DMS 273 (cell line): ENCODE measurements around the gene LRMDA.

Experiments used
- DNase-seq: peaks from one replicate; lab custom pipeline; 2025; ENCODE audit not compliant: unreplicated experiment; lab: John Stamatoyannopoulos, UW

The LRMDA gene

GRCh38 chr10:76175533-76176165 lies 744.2 kb downstream of the LRMDA start:
- no peak for DNase-seq

DNA sequence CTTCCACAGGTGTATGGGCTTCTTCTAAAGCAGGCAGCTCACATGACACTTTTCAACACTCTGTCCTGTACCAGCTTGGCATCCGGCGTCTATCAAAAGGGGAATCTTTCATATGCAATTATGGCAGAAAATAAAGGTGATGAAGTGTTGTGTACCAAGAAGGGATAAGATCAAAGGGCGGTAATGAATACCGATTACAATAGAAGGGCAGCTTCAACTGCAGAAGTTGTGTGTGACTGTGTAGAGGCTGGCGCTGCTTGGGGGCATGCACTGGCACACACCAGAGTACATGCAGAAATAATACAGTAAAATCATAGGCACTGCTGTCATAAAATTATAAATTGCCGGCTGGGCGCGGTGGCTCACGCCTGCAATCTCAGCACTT lies 744.7 kb downstream of the LRMDA start:
- no peak for DNase-seq

- no peak for DNase-seq
Observed at GRCh38 chr10:76177936-76178335, 746.5 kb downstream of the LRMDA start.

- no peak for DNase-seq
Observed at GRCh38 chr10:76178532-76179292, 747.3 kb downstream of the LRMDA start.

DNA sequence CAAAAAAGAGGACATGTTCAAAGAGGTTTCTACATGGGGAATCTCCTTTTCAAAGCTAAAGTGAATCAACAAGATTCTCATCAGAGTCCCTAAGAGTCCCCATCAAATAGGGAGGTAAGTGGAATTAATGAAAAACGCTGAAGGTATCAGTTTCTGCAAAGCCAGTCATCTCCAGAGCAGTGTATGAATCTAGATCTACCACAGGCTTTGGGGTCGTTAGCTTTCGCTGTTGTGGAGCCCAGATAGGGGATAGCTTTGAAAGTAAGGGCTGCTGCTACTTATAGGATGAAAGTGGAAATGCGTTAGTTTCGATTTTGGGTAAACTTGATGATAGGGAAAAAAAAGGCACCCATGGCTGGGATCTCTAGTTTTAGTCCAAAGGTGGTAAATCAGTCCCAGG lies 748.4 kb downstream of the LRMDA start:
- no peak for DNase-seq

DNA sequence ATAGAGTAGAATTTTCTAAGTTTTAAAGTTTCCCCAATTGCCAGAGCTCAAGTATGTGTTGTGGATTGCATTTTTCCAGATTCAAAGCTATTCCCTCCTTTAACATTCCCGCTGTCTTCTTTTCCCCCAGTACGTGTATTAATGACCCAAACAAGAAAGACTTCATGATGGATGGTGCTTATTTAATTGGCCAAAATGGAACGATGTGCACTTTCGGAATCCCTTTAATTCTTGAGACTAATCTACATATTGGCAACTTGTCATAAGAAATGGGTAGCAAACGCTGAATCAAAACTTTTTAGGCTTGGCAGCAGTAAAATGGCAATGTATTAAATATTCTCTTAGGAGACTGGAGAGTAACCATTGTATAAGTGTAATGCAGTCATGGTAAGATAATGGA lies 753.2 kb downstream of the LRMDA start:
- no peak for DNase-seq

GRCh38 chr10:76185471-76186301 lies 754.3 kb downstream of the LRMDA start:
- DNase-seq, result no peak

GRCh38 chr10:76188216-76188615 lies 756.8 kb downstream of the LRMDA start:
- DNase-seq, result no peak

DNA sequence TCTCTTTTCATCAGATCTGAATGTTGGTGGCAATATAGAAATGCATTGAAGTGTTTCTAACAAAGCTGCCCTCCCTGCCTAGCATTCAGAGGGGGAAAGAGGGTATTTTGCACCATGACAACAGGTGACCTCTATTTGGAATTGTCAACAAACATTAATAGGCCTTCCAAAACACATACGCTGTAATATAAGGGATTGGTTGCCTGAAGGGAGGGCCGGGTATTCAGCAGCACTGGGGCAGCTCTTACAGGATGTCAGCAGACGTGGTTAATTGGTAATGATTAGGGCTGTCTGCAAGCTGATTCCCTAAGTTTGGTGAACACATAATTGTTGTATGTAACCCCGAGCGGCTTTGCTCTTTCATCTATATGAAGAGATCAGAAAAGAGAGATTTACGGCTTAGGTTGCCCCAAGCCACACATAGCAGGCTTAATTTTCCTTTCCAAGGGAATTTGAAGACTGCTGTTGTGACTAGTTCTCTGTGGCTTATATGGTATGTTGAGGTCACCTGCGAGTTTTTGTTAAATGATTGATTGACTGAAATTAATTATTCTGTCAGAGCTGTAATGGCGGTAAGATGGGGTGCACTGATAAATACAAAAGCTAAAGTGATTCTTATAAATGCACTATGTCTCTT lies 759.3 kb downstream of the LRMDA start:
- DNase-seq, result no peak

DNA sequence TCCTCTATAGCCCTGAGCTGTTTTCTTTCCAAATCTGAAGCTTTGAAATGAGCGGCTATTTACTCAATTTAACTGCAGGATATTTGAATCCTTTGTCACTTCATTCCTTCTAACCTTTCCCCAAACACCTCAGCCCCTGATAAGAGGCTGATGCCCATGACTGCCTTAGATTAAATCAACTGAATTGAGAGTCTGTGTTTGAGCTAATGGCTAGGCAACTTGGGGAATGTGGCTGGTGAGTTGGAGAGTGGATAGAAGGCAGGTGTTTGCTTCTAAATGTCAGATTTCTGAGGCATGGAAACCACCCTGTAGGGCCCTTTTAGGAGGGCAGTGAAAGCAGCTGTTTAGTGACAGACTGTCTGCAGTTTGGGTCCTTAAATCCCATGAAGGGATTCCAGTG lies 759.9 kb downstream of the LRMDA start:
- no peak for DNase-seq

DNA sequence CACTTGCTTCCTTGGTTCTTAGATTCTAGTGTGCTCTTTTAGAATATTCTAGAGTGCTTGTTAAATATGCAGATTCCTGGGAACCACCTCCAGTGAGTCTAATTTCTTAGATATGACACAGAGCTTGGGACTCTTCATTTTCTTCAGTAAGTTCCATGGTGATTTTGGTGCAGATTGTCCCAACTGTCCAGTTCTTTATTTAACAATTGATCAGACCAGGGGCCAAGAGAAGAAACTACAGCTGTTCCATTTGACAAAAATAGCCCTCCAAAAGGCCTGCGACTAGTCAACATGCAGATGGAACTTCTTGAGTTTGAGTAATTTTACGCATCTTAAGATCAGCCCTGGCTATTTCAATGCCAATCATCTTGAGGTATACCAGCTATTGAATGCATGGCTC lies 760.7 kb downstream of the LRMDA start:
- no peak for DNase-seq

- no peak for DNase-seq
Observed at GRCh38 chr10:76192694-76193320, 761.4 kb downstream of the LRMDA start.

DNA sequence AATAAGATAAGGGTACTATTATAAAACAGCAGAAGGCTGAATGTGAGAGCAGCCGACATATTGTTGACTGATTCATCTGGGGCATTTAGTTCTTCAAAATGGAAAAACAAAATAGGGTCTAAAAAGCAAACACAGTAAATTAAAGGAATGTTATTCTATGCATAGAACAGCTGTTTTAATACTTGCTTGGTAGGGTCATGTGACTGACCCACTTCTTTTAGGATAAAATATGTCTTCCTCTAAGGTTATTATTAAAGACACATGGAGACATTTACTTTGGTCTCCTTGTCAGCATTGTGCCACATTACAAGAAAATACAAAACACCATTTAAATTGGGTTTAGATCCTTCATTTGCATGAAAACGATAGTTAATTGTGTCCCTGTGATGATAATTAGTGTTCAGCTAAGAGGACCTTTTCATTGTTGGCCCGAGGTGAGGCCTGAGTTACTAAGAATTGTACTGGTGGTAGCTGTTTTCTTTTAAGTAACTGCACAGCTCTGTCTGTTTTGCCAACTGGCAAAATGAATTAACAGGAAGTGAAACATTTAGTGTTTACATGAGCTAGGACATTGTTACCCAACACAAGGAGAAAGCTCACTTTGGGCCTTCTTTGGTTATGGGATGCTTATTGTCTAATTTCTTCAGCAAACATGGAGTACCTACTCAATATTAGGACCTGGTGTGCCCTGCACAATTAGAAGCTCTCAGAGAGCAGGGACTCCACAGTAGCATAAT lies 764.4 kb downstream of the LRMDA start:
- DNase-seq, result no peak

GRCh38 chr10:76197293-76197692 lies 765.9 kb downstream of the LRMDA start:
- DNase-seq, result no peak

GRCh38 chr10:76198287-76199035 lies 767.0 kb downstream of the LRMDA start:
- DNase-seq, result no peak

DNA sequence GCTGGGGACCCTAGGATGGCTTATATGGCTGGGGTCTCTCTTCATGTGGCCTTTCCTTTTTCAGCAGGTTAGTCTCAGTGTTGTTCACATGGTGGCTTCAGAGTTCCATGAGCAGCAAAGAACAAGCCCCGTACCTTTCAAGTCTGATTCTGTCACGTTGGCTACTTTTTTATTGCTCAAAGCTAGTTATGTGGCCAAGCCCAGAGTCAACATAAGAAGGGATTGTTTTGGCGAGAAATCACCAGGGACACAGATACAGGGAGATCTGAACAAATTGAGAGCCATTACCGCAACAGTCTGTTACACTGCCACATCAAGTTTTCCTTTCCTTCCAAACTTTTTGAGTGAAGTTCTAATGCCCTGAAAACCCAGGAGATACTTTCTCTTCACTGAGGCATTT lies 770.5 kb downstream of the LRMDA start:
- DNase-seq, result no peak

- DNase-seq, result no peak
Observed at GRCh38 chr10:76202777-76203176, 771.4 kb downstream of the LRMDA start.

- no peak for DNase-seq
Observed at GRCh38 chr10:76205361-76205760, 773.9 kb downstream of the LRMDA start.

- no peak for DNase-seq
Observed at GRCh38 chr10:76206797-76207352, 775.5 kb downstream of the LRMDA start.
